Ascending aorta (tissue), 2 donors: ENCODE data around the gene IMMP2L. TPM values are rescaled to one million over a fixed set of nuclear protein-coding genes. Genes with fewer than 3 reads are reported as not detected.

ENCODE experiments used
- DNase-seq, 2 donors: peaks; one replicate each; pipeline ENCODE4 v3.0.0-alpha.2; 2019; ENCODE audit warnings: low spot score in 2 of 2
- H3K27ac ChIP-seq, 2 donors: fragments of 200-600 bp; sonication (generic); one replicate each; pipeline ENCODE4 v1.5.1; 2016 to 2017; ENCODE audit warnings: mild to moderate bottlenecking in 1 of 2
- H3K27me3 ChIP-seq: fragments of 200-600 bp; sonication (generic); one replicate; pipeline ENCODE4 v1.5.1; 2017
- H3K36me3 ChIP-seq, 2 donors: fragments of 200-600 bp; sonication (generic); one replicate each; pipeline ENCODE4 v1.5.1; 2016
- H3K4me1 ChIP-seq, 2 donors: fragments of 200-600 bp; sonication (generic); one replicate each; pipeline ENCODE4 v1.5.1; 2016 to 2017; ENCODE audit warnings: mild to moderate bottlenecking in 1 of 2
- H3K4me3 ChIP-seq, 2 donors: fragments of 200-600 bp; sonication (generic); one replicate each; pipeline ENCODE4 v1.5.1; 2016 to 2017; ENCODE audit warnings: mild to moderate bottlenecking in 1 of 2
- H3K9me3 ChIP-seq, 2 donors: fragments of 200-600 bp; sonication (generic); one replicate each; pipeline ENCODE4 v1.5.1; 2016
- intact Hi-C: fragments of 100-400 bp; cut with DNase I; formaldehyde crosslinking; loops from one replicate; pipeline ENCODE4 v1.15.1; 2023
- total RNA-seq: library from RNA; depleted of rRNA; stranded (reverse); fragments of >200 nt; gene quantifications from one replicate; pipeline ENCODE4 v1.1.0, GENCODE V29; 2016
- TF ChIP-seq, protein P1 (sequence below), 3 experiments: fragments of 200-600 bp in 2 of 3; fragments of 450-650 bp in 1 of 3; sonication (generic) in 2 of 3; IDR thresholded peaks; one replicate each; pipeline ENCODE4 v1.5.1; 2016 to 2019; ENCODE audit warnings: antibody characterized with exemption in 3 of 3, mild to moderate bottlenecking in 1 of 3, moderate library complexity in 1 of 3

Gene IMMP2L
- total RNA-seq, 1 donor from 2014 or later, result 143 TPM

DNA sequence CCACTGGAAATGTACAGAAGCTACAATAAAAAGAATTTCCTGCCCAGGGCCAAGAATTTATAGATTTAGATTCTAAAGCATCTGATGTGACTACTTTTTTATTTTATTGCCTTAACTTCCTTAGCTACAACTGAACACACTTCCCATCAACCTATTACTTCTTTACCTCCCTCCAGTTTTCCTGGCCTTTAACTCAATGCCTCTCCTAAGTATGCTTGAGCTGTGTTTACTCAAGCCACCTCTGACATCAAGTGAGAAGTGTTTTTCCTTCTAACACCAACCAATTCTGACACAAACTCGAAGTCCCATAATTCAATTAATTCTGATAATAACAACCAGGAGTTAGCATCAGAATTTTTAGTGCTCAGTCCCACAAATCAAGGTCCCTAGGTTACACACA lies 170.0 kb downstream of the IMMP2L start:
- no peak for DNase-seq
- intact Hi-C loops, result no loop called here
- Histone ChIP-seq H3K27me3 (no peaks in the 10 kb centered on the region), H3K36me3 (no peaks in the 10 kb centered on the region), H3K27ac (no peak overlapping the region), H3K4me3 (no peak overlapping the region), H3K9me3 (no peaks in the 10 kb centered on the region), H3K4me1 (peaks cover 0 to 11% of the 10 kb centered on the region in 2 donors)
- TF ChIP-seq, protein P1, sequence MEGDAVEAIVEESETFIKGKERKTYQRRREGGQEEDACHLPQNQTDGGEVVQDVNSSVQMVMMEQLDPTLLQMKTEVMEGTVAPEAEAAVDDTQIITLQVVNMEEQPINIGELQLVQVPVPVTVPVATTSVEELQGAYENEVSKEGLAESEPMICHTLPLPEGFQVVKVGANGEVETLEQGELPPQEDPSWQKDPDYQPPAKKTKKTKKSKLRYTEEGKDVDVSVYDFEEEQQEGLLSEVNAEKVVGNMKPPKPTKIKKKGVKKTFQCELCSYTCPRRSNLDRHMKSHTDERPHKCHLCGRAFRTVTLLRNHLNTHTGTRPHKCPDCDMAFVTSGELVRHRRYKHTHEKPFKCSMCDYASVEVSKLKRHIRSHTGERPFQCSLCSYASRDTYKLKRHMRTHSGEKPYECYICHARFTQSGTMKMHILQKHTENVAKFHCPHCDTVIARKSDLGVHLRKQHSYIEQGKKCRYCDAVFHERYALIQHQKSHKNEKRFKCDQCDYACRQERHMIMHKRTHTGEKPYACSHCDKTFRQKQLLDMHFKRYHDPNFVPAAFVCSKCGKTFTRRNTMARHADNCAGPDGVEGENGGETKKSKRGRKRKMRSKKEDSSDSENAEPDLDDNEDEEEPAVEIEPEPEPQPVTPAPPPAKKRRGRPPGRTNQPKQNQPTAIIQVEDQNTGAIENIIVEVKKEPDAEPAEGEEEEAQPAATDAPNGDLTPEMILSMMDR (IDR thresholded peaks at IDR 0.05), result no peak

DNA sequence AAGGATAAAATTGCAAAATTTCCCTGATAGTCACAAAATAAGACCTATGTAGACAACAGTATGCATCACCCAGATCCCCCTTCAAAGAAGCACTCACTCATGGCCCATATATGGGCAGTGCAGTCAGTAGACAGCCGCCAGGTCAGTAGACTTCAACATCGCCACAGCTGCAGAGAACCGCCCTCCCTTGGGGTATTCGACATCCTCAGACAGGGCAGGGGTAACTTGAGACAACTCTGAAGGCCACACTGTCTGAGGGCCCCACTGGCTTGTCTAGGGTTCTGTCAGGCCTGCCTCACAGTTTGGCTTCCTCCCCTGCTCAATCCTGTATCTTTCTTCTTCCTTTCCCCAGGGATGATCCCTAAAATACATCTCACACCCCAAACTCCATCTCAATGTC lies 172.3 kb downstream of the IMMP2L start:
- H3K9me3 ChIP-seq, result no peaks in the 10 kb centered on the region
- intact Hi-C loops, result no loop called here
- no peak overlapping the region for H3K4me3 ChIP-seq
- no peaks in the 10 kb centered on the region for H3K36me3 ChIP-seq
- H3K27ac ChIP-seq, result no peak overlapping the region
- no peaks in the 10 kb centered on the region for H3K27me3 ChIP-seq
- TF ChIP-seq, protein P1 (IDR thresholded peaks at IDR 0.05), result no peak
- peaks cover 0 to 11% of the 10 kb centered on the region in 2 donors for H3K4me1 ChIP-seq
- DNase-seq, result no peak

DNA sequence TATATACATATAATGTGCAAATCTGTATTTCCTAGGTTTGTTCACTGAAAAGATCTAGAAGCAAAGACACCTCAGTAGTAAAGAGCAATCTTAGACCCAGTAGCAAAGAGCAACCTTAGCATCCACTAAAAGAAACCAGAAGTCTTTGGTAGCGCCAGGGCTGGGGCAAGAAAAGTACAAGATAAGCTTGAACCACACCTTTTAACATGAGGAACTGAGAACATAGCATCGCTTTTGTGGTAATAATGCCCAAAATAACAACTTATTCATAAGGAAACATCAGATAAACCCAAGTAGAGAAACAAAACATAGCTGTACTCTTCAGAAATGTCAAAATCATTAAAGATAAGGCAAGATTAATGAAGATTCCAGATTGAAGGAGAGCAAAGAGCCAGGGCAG lies 173.4 kb downstream of the IMMP2L start:
- Histone ChIP-seq H3K4me3 (no peak overlapping the region), H3K27me3 (no peaks in the 10 kb centered on the region), H3K4me1 (peaks cover 0 to 11% of the 10 kb centered on the region in 2 donors), H3K27ac (no peak overlapping the region), H3K36me3 (no peaks in the 10 kb centered on the region), H3K9me3 (no peaks in the 10 kb centered on the region)
- DNase-seq, result no peak
- intact Hi-C loops, result no loop called here
- TF ChIP-seq, protein P1 (IDR thresholded peaks at IDR 0.05), result no peak

DNA sequence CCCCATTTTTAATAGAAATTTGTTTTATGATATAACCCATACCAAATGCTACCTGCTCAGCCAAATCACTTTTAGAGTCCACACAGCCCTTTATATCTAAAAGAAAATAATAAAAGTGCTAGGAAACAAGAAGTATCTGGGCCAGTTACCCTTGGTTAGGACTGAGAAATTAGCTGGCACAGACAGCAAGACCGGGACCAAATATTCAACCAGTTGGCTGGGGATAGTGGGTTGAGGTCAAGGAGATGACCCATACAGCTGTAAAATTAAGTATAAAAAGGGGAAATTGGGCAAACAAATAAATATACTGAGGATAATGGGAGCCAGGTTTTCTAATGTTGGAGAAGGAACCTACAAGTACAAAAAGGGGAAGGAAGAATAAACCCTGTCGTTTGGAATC lies 174.3 kb downstream of the IMMP2L start:
- H3K27me3 ChIP-seq, result no peaks in the 10 kb centered on the region
- no peak overlapping the region for H3K27ac ChIP-seq
- TF ChIP-seq, protein P1 (IDR thresholded peaks at IDR 0.05), result no peak
- no peaks in the 10 kb centered on the region for H3K36me3 ChIP-seq
- DNase-seq, result no peak
- H3K9me3 ChIP-seq, result no peaks in the 10 kb centered on the region
- intact Hi-C loops, result no loop called here
- no peak overlapping the region for H3K4me3 ChIP-seq
- H3K4me1 ChIP-seq, result peaks cover 0 to 5% of the 10 kb centered on the region in 2 donors

DNA sequence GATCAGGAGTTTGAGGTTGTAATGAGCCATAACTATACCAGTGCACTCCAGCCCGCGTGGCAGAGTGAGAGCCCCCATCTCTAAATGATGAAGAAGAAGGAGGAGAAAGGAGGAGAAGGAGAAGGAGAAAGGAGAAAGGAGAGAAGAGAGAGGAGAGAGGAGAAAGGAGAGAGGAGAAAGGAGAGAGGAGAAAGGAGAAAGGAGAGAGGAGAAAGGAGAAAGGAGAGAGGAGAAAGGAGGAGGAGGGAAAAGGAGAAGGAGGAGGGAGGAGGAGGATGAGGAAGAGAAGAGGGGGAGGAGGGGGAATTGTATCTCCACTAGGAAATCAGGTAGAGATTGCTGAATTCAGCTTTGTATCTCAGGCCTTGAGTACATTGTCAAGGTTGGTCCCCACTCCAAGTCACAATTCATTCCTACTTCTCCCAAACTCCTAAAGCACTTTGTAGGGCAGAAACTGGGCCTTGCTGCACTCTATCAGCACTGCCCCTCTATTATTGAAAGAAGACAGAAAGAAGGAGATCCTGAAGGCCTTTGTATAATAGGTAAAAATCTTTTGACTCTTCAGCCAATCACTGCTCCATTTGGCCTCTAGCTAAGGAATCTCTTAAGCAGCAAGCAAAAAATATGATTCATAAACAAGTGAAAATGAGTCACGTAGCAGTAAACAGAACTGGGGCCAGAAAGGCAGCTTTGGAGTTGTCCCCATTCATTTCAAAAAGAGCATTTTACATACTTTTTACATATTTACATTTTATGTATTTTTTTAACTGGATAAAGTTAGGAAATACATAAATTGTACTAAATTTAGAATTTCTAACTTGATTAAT lies 178.0 kb downstream of the IMMP2L start:
- Histone ChIP-seq H3K27ac (no peak overlapping the region), H3K27me3 (no peaks in the 10 kb centered on the region), H3K36me3 (no peaks in the 10 kb centered on the region), H3K4me1 (no peaks in the 10 kb centered on the region), H3K4me3 (no peak overlapping the region), H3K9me3 (no peaks in the 10 kb centered on the region)
- intact Hi-C loops, result no loop called here
- TF ChIP-seq, protein P1 (IDR thresholded peaks at IDR 0.05), result no peak
- no peak for DNase-seq
